ENCODE measurements around the gene GPR160. TPM values are rescaled to one million over a fixed set of nuclear protein-coding genes. Genes with fewer than 3 reads are reported as not detected.

GPR160 gene
- total and polyA plus RNA-seq, 9 of the 15 experiments (the other 6 are each of a cell fraction or from before 2014, with no cell fraction given): 1.3 to 10.5 (median 8.3) TPM

GRCh38 chr3:169990431-169990830 lies 47.4 kb upstream of the GPR160 start (continued):
- TF ChIP-seq PCBP2 (IDR thresholded peaks at IDR 0.05; ENCODE audit: low read depth, low read length, poor library complexity, severe bottlenecking): no peak
- TF ChIP-seq ZNF445 (CRISPR knock-in tag; IDR thresholded peaks at IDR 0.05; ENCODE audit: low read depth): no peak
- no peak for TF ChIP-seq ZBTB1 (CRISPR knock-in tag; IDR thresholded peaks at IDR 0.05; ENCODE audit: borderline replicate concordance, low read depth)

GRCh38 chr3:169992156-169992555 lies 45.6 kb upstream of the GPR160 start:
- BruUV-seq (replicated peaks): no TSS peak
- no peak overlapping the region for H3K9ac ChIP-seq (ENCODE audit: insufficient read depth in 1 of 2, low read depth in 2 of 2, low read length in 2 of 2)
- WGBS (ENCODE audit: insufficient coverage, low coverage, missing lambda C conversion rate): 78% methylated on average over 3 of the region's 3 CpGs
- ChIA-PET CTCF (ENCODE audit: low intra/inter-chr PET ratio) (no interaction called here), POLR2A (no interaction called here)
- in situ Hi-C loops (cut with MboI) (no loop called here), intact Hi-C loops (cut with micrococcal nuclease) (no loop called here)
- no peak overlapping the region for H2AFZ ChIP-seq (ENCODE audit: low read depth, low read length)
- ATAC-seq (no peak), DNase-seq (ENCODE audit: extremely low read depth in 1 of 4, low spot score in 3 of 4) (no peak), FAIRE-seq (no peak)
- H3K27ac ChIP-seq (ENCODE audit: extremely low read depth, low read depth, low read length): no peak overlapping the region
- H3K4me2 ChIP-seq (ENCODE audit: insufficient read depth, low read length): no peak overlapping the region
- no peaks in the 10 kb centered on the region for H3K9me1 ChIP-seq (ENCODE audit: control insufficient read depth, insufficient read depth, low read length)
- no peaks in the 10 kb centered on the region for H3K4me1 ChIP-seq (replicated peaks in 1 of 2; ENCODE audit: control insufficient read depth in 2 of 2, insufficient read depth in 2 of 2, low read length in 2 of 2)
- H3K27me3 ChIP-seq (ENCODE audit: control insufficient read depth in 2 of 2, insufficient read depth in 2 of 2, low read length in 2 of 2): no peaks in the 10 kb centered on the region
- H3K9me3 ChIP-seq (replicated peaks; ENCODE audit: control insufficient read depth, insufficient read depth, low read depth, low read length): no peaks in the 10 kb centered on the region
- no peak overlapping the region for H3K4me3 ChIP-seq
- no peaks in the 10 kb centered on the region for H4K20me1 ChIP-seq (replicated peaks; ENCODE audit: control insufficient read depth, insufficient read depth, low read length)
- no peaks in the 10 kb centered on the region for H3K79me2 ChIP-seq (ENCODE audit: control insufficient read depth, insufficient read depth, low read length)
- peaks cover 83% of the 10 kb centered on the region for H3K36me3 ChIP-seq (ENCODE audit: control insufficient read depth, insufficient read depth, low read length)
- TF ChIP-seq RFX1 (IDR thresholded peaks at IDR 0.05) (no peak), CEBPZ (IDR thresholded peaks at IDR 0.05; ENCODE audit: borderline replicate concordance, low read depth, low read length) (no peak), KAT8 (IDR thresholded peaks at IDR 0.05; ENCODE audit: low read depth) (no peak), DDX20 (tag; IDR thresholded peaks at IDR 0.05; ENCODE audit: low read depth) (no peak), ZNF197 (CRISPR knock-in tag; IDR thresholded peaks at IDR 0.05; ENCODE audit: low read depth) (no peak), EWSR1 (IDR thresholded peaks at IDR 0.05; ENCODE audit: borderline replicate concordance, low read depth, partially characterized antibody) (no peak), TRIM28 (IDR thresholded peaks at IDR 0.05) (no peak), CCNT2 (IDR thresholded peaks at IDR 0.05; ENCODE audit: borderline replicate concordance, extremely low read depth, insufficient read length, low read depth, low read length) (no peak), E2F6 (IDR thresholded peaks at IDR 0.05; ENCODE audit: borderline replicate concordance in 1 of 2, extremely low read depth in 1 of 2, insufficient read depth in 1 of 2, insufficient read length in 1 of 2, low read depth in 1 of 2, low read length in 1 of 2, poor library complexity in 1 of 2, severe bottlenecking in 1 of 2) (no peak), HNRNPLL (IDR thresholded peaks at IDR 0.05; ENCODE audit: low read depth, low read length, poor library complexity, severe bottlenecking) (no peak), ZNF224 (CRISPR knock-in tag; IDR thresholded peaks at IDR 0.05) (no peak), FOXA1 (IDR thresholded peaks at IDR 0.05; ENCODE audit: borderline replicate concordance) (no peak), MEIS2 (IDR thresholded peaks at IDR 0.05; ENCODE audit: partially characterized antibody) (no peak), ZBTB17 (CRISPR knock-in tag; IDR thresholded peaks at IDR 0.05) (no peak), PRPF4 (IDR thresholded peaks at IDR 0.05; ENCODE audit: insufficient read depth, low read depth, low read length, poor library complexity, severe bottlenecking) (no peak)

Data from K562 (cell line).